Measurements from ENCODE around the gene RHOC. TPM values are rescaled to one million over a fixed set of nuclear protein-coding genes. Genes with fewer than 3 reads are reported as not detected.
A peak's percentile ranks its signal among the peaks of the same experiment; 100 is the strongest.

The RHOC gene
- total RNA-seq, 1 experiment from 2014 or later, result 128 TPM

GRCh38 chr1:112687785-112688496 lies 19.0 kb downstream of the RHOC start:
- intact Hi-C loops (cut with micrococcal nuclease; ENCODE audit: unreplicated experiment), result no loop called here
- Mint-ChIP-seq H3K27me3 (ENCODE audit: insufficient read depth, unreplicated experiment) (no peaks in the 10 kb centered on the region), H3K4me3 (ENCODE audit: unreplicated experiment) (no peak overlapping the region), H3K4me1 (ENCODE audit: low read depth, unreplicated experiment) (peaks cover 10% of the 10 kb centered on the region), H3K27ac (ENCODE audit: unreplicated experiment) (peak overlapping the region; percentile 76), H3K36me3 (ENCODE audit: insufficient read depth, unreplicated experiment) (peaks cover 26% of the 10 kb centered on the region), H3K9me3 (ENCODE audit: unreplicated experiment) (no peaks in the 10 kb centered on the region)
- Histone ChIP-seq H3K9me3 (no peaks in the 10 kb centered on the region), H3K4me3 (ENCODE audit: low read depth, low read length) (no peak overlapping the region), H3K36me3 (ENCODE audit: control insufficient read depth, insufficient read depth, low read length) (no peaks in the 10 kb centered on the region), H3K27me3 (replicated peaks; ENCODE audit: control insufficient read depth, insufficient read depth, low read length) (no peaks in the 10 kb centered on the region), H3K4me1 (no peaks in the 10 kb centered on the region)
- CTCF ChIA-PET, result no interaction called here
- POLR2A ChIA-PET, result interaction anchor here (1.5 kb wide), 1 partner anchor 11 kb away, joined by 5 read pairs; no protein-coding TSS in a partner anchor
- TF ChIP-seq CTCF (IDR thresholded peaks at IDR 0.05; ENCODE audit: insufficient read depth in 1 of 2, low read depth in 1 of 2, low read length in 1 of 2, severe bottlenecking in 1 of 2, unreplicated experiment in 1 of 2), result no peak
- BruUV-seq (replicated peaks), result no TSS peak
- DNase-seq, result no peak

- no peak overlapping the region for H3K27ac Mint-ChIP-seq (ENCODE audit: unreplicated experiment)
- ChIA-PET POLR2A (no interaction called here), CTCF (no interaction called here)
- H3K4me3 ChIP-seq (ENCODE audit: low read depth, low read length), result no peak overlapping the region
- no peaks in the 10 kb centered on the region for H3K27me3 ChIP-seq (replicated peaks; ENCODE audit: control insufficient read depth, insufficient read depth, low read length)
- no peaks in the 10 kb centered on the region for H3K9me3 ChIP-seq
- BruUV-seq (replicated peaks), result no TSS peak
- intact Hi-C loops (cut with micrococcal nuclease; ENCODE audit: unreplicated experiment), result no loop called here
- DNase-seq, result no peak
- H3K36me3 ChIP-seq (ENCODE audit: control insufficient read depth, insufficient read depth, low read length), result no peaks in the 10 kb centered on the region
- peaks cover 10% of the 10 kb centered on the region for H3K4me1 Mint-ChIP-seq (ENCODE audit: low read depth, unreplicated experiment)
- no peaks in the 10 kb centered on the region for H3K27me3 Mint-ChIP-seq (ENCODE audit: insufficient read depth, unreplicated experiment)
- H3K4me1 ChIP-seq, result no peaks in the 10 kb centered on the region
- no peak for TF ChIP-seq CTCF (IDR thresholded peaks at IDR 0.05; ENCODE audit: insufficient read depth in 1 of 2, low read depth in 1 of 2, low read length in 1 of 2, severe bottlenecking in 1 of 2, unreplicated experiment in 1 of 2)
- no peak overlapping the region for H3K4me3 Mint-ChIP-seq (ENCODE audit: unreplicated experiment)
- H3K9me3 Mint-ChIP-seq (ENCODE audit: unreplicated experiment), result no peaks in the 10 kb centered on the region
- H3K36me3 Mint-ChIP-seq (ENCODE audit: insufficient read depth, unreplicated experiment), result peaks cover 22% of the 10 kb centered on the region
These were observed 19.6 kb downstream of the RHOC start for GRCh38 chr1:112687361-112687760.

GRCh38 chr1:112686835-112687234 lies 20.1 kb downstream of the RHOC start:
- H3K4me1 ChIP-seq, result no peaks in the 10 kb centered on the region
- no peaks in the 10 kb centered on the region for H3K9me3 Mint-ChIP-seq (ENCODE audit: unreplicated experiment)
- no peaks in the 10 kb centered on the region for H3K27me3 Mint-ChIP-seq (ENCODE audit: insufficient read depth, unreplicated experiment)
- H3K27ac Mint-ChIP-seq (ENCODE audit: unreplicated experiment), result no peak overlapping the region
- no TSS peak for BruUV-seq (replicated peaks)
- no peak overlapping the region for H3K4me3 ChIP-seq (ENCODE audit: low read depth, low read length)
- no peak for DNase-seq
- H3K4me1 Mint-ChIP-seq (ENCODE audit: low read depth, unreplicated experiment), result peaks cover 10% of the 10 kb centered on the region
- H3K36me3 Mint-ChIP-seq (ENCODE audit: insufficient read depth, unreplicated experiment), result peaks cover 22% of the 10 kb centered on the region
- intact Hi-C loops (cut with micrococcal nuclease; ENCODE audit: unreplicated experiment), result no loop called here
- no peak overlapping the region for H3K4me3 Mint-ChIP-seq (ENCODE audit: unreplicated experiment)
- no peak for TF ChIP-seq CTCF (IDR thresholded peaks at IDR 0.05; ENCODE audit: insufficient read depth in 1 of 2, low read depth in 1 of 2, low read length in 1 of 2, severe bottlenecking in 1 of 2, unreplicated experiment in 1 of 2)
- POLR2A ChIA-PET, result no interaction called here
- no peaks in the 10 kb centered on the region for H3K36me3 ChIP-seq (ENCODE audit: control insufficient read depth, insufficient read depth, low read length)
- CTCF ChIA-PET, result no interaction called here
- no peaks in the 10 kb centered on the region for H3K9me3 ChIP-seq
- H3K27me3 ChIP-seq (replicated peaks; ENCODE audit: control insufficient read depth, insufficient read depth, low read length), result no peaks in the 10 kb centered on the region
